Measurements from ENCODE around the gene SECTM1. TPM values are rescaled to one million over a fixed set of nuclear protein-coding genes. Genes with fewer than 3 reads are reported as not detected.

SECTM1 gene
- total and polyA plus RNA-seq, 2 experiments from 2014 or later, result 9.7 to 15.0 TPM

- Histone ChIP-seq H3K27ac (peak overlapping the region; percentile 92), H4K20me1 (ENCODE audit: insufficient read depth, poor library complexity, severe bottlenecking) (no peaks in the 10 kb centered on the region), H3K4me1 (ENCODE audit: insufficient read depth) (peaks cover 61% of the 10 kb centered on the region), H2AFZ (no peak overlapping the region), H3K4me2 (peak overlapping the region; percentile 68), H3K36me3 (replicated peaks; ENCODE audit: insufficient read depth, low read depth) (no peaks in the 10 kb centered on the region), H3K9me3 (ENCODE audit: low read depth) (no peaks in the 10 kb centered on the region), H3K4me3 (no peak overlapping the region), H3K79me2 (no peaks in the 10 kb centered on the region), H3K27me3 (no peaks in the 10 kb centered on the region), H3K9me2 (replicated peaks; ENCODE audit: insufficient read depth) (no peaks in the 10 kb centered on the region)
- TF ChIP-seq EZH2 (IDR thresholded peaks at IDR 0.05; ENCODE audit: borderline replicate concordance) (no peak), EZH2phosphoT487 (IDR thresholded peaks at IDR 0.05; ENCODE audit: low read depth, severe bottlenecking, unreplicated experiment) (no peak)
- DNase-seq (ENCODE audit: low spot score), result no peak
- 94% methylated on average over 25 of the region's 27 CpGs for WGBS (ENCODE audit: low lambda C conversion rate, missing lambda C conversion rate)
Measured at GRCh38 chr17:82298538-82299421, 34.8 kb downstream of the SECTM1 start.

- TF ChIP-seq EZH2phosphoT487 (IDR thresholded peaks at IDR 0.05; ENCODE audit: low read depth, severe bottlenecking, unreplicated experiment) (no peak), EZH2 (IDR thresholded peaks at IDR 0.05; ENCODE audit: borderline replicate concordance) (no peak), CTCF (IDR thresholded peaks at IDR 0.05; ENCODE audit: poor library complexity) (no peak)
- DNase-seq (ENCODE audit: low spot score), result peak; percentile 78
- Histone ChIP-seq H3K4me2 (peak overlapping the region; percentile 68), H3K4me3 (no peak overlapping the region), H3K27ac (peak overlapping the region; percentile 92), H3K79me2 (no peaks in the 10 kb centered on the region), H3K36me3 (replicated peaks; ENCODE audit: insufficient read depth, low read depth) (no peaks in the 10 kb centered on the region), H2AFZ (peak overlapping the region; percentile 8), H3K9me2 (replicated peaks; ENCODE audit: insufficient read depth) (no peaks in the 10 kb centered on the region), H3K27me3 (no peaks in the 10 kb centered on the region), H4K20me1 (ENCODE audit: insufficient read depth, poor library complexity, severe bottlenecking) (no peaks in the 10 kb centered on the region), H3K4me1 (ENCODE audit: insufficient read depth) (peaks cover 58% of the 10 kb centered on the region), H3K9me3 (ENCODE audit: low read depth) (no peaks in the 10 kb centered on the region)
- WGBS (ENCODE audit: low lambda C conversion rate, missing lambda C conversion rate), result 40% methylated on average over 27 of the region's 36 CpGs
Measured at GRCh38 chr17:82297714-82298537, 35.6 kb downstream of the SECTM1 start.

- peak overlapping the region; percentile 92 for H3K27ac ChIP-seq
- WGBS (ENCODE audit: low lambda C conversion rate, missing lambda C conversion rate), result 85% methylated on average over 16 of the region's 19 CpGs
- H2AFZ ChIP-seq, result peak overlapping the region; percentile 8
- no peaks in the 10 kb centered on the region for H3K79me2 ChIP-seq
- H3K9me3 ChIP-seq (ENCODE audit: low read depth), result no peaks in the 10 kb centered on the region
- no peaks in the 10 kb centered on the region for H3K9me2 ChIP-seq (replicated peaks; ENCODE audit: insufficient read depth)
- H4K20me1 ChIP-seq (ENCODE audit: insufficient read depth, poor library complexity, severe bottlenecking), result no peaks in the 10 kb centered on the region
- no peaks in the 10 kb centered on the region for H3K36me3 ChIP-seq (replicated peaks; ENCODE audit: insufficient read depth, low read depth)
- DNase-seq (ENCODE audit: low spot score), result peak; percentile 64
- H3K4me2 ChIP-seq, result peak overlapping the region; percentile 68
- peaks cover 58% of the 10 kb centered on the region for H3K4me1 ChIP-seq (ENCODE audit: insufficient read depth)
- no peaks in the 10 kb centered on the region for H3K27me3 ChIP-seq
- TF ChIP-seq CTCF (IDR thresholded peaks at IDR 0.05; ENCODE audit: poor library complexity), result no peak
- TF ChIP-seq EZH2 (IDR thresholded peaks at IDR 0.05; ENCODE audit: borderline replicate concordance), result no peak
- no peak for TF ChIP-seq EZH2phosphoT487 (IDR thresholded peaks at IDR 0.05; ENCODE audit: low read depth, severe bottlenecking, unreplicated experiment)
- no peak overlapping the region for H3K4me3 ChIP-seq
Measured at GRCh38 chr17:82297280-82297713, 36.3 kb downstream of the SECTM1 start.

All from hepatocyte (in vitro differentiated cells).